ENCODE measurements around the gene EIF2A.
"Not testable (repeated sequence)": the region's sequence is repeated elsewhere in the genome, so short reads cannot be mapped to it uniquely, and the experiment has no call there.

The EIF2A gene

GRCh38 chr3:150546226-150547044 lies at the start of gene EIF2A, which contains the start of gene SERP1:
Gene EIF2A, plus strand, starts transcription at chr3:150546787. Its CDS starts 16 bp downstream, at chr3:150546803.
Gene SERP1, minus strand, starts transcription at chr3:150546496. Its CDS starts 361 bp downstream, at chr3:150546135.
- peak; percentile 99 for DNase-seq

- peak; percentile 55 for DNase-seq
These were observed 48.6 kb upstream of the EIF2A start for GRCh38 chr3:150497956-150498355.

- not testable (repeated sequence) for DNase-seq
These were observed 45.6 kb upstream of the EIF2A start for GRCh38 chr3:150500960-150501359.

- peak; percentile 22 for DNase-seq
These were observed 43.0 kb upstream of the EIF2A start for GRCh38 chr3:150503402-150504099.

GRCh38 chr3:150504483-150504882 lies 42.1 kb upstream of the EIF2A start:
- no peak for DNase-seq

GRCh38 chr3:150508401-150508800 lies 38.2 kb upstream of the EIF2A start:
- DNase-seq: no peak

GRCh38 chr3:150509780-150510179 lies 36.8 kb upstream of the EIF2A start:
- DNase-seq: no peak

- DNase-seq: no peak
These were observed 35.3 kb upstream of the EIF2A start for GRCh38 chr3:150511122-150511821.

- no peak for DNase-seq
These were observed 31.4 kb upstream of the EIF2A start for GRCh38 chr3:150515210-150515609.

- DNase-seq: no peak
These were observed 27.6 kb upstream of the EIF2A start for GRCh38 chr3:150519026-150519425.

GRCh38 chr3:150520408-150520807 lies 26.2 kb upstream of the EIF2A start:
- no peak for DNase-seq

GRCh38 chr3:150521463-150521862 lies 25.1 kb upstream of the EIF2A start:
- DNase-seq: no peak

GRCh38 chr3:150523538-150523937 lies 23.0 kb upstream of the EIF2A start:
- no peak for DNase-seq

GRCh38 chr3:150527464-150528255 lies 18.9 kb upstream of the EIF2A start:
- DNase-seq: no peak

GRCh38 chr3:150528354-150528797 lies 18.2 kb upstream of the EIF2A start:
- DNase-seq: peak; percentile 71

GRCh38 chr3:150531775-150532174 lies 14.8 kb upstream of the EIF2A start:
- no peak for DNase-seq

GRCh38 chr3:150535204-150535603 lies 11.4 kb upstream of the EIF2A start:
- DNase-seq: no peak

GRCh38 chr3:150538324-150539208 lies 8.0 kb upstream of the EIF2A start:
- DNase-seq: no peak

GRCh38 chr3:150540297-150540696 lies 6.3 kb upstream of the EIF2A start:
- no peak for DNase-seq

GRCh38 chr3:150540991-150541390 lies 5.6 kb upstream of the EIF2A start:
- DNase-seq: peak; percentile 45

GRCh38 chr3:150543128-150543527 lies 3.5 kb upstream of the EIF2A start:
- DNase-seq: no peak
